Measurements from ENCODE around the gene EIF4EBP2.

Gene EIF4EBP2

GRCh38 chr10:70404036-70404786 lies at the start of gene EIF4EBP2:
Gene EIF4EBP2 (plus strand): TSS chr10:70404145. CDS start chr10:70404402, 257 bp downstream.
- DNase-seq: peak; percentile 97

GRCh38 chr10:70354556-70354955 lies 49.4 kb upstream of the EIF4EBP2 start:
- no peak for DNase-seq

GRCh38 chr10:70355051-70356021 lies 48.6 kb upstream of the EIF4EBP2 start:
- no peak for DNase-seq

- DNase-seq: no peak
Measured at GRCh38 chr10:70357565-70357964, 46.4 kb upstream of the EIF4EBP2 start.

- DNase-seq: no peak
Measured at GRCh38 chr10:70358446-70358845, 45.5 kb upstream of the EIF4EBP2 start.

GRCh38 chr10:70359017-70359550 lies 44.9 kb upstream of the EIF4EBP2 start:
- no peak for DNase-seq

GRCh38 chr10:70360215-70360614 lies 43.7 kb upstream of the EIF4EBP2 start:
- no peak for DNase-seq

- no peak for DNase-seq
Measured at GRCh38 chr10:70362328-70362727, 41.6 kb upstream of the EIF4EBP2 start.

- no peak for DNase-seq
Measured at GRCh38 chr10:70363292-70363691, 40.7 kb upstream of the EIF4EBP2 start.

- DNase-seq: peak; percentile 84 to 85
Measured at GRCh38 chr10:70363971-70364771, 39.8 kb upstream of the EIF4EBP2 start.

GRCh38 chr10:70364772-70365091 lies 39.2 kb upstream of the EIF4EBP2 start:
- DNase-seq: no peak

- no peak for DNase-seq
Measured at GRCh38 chr10:70367195-70367796, 36.6 kb upstream of the EIF4EBP2 start.

GRCh38 chr10:70368774-70369482 lies 35.0 kb upstream of the EIF4EBP2 start:
- DNase-seq: no peak

- DNase-seq: no peak
Measured at GRCh38 chr10:70369498-70370018, 34.4 kb upstream of the EIF4EBP2 start.

- no peak for DNase-seq
Measured at GRCh38 chr10:70370766-70371165, 33.2 kb upstream of the EIF4EBP2 start.

GRCh38 chr10:70371846-70372245 lies 32.1 kb upstream of the EIF4EBP2 start:
- DNase-seq: no peak

GRCh38 chr10:70374775-70375614 lies 28.9 kb upstream of the EIF4EBP2 start:
- no peak for DNase-seq

GRCh38 chr10:70376436-70377378 lies 27.2 kb upstream of the EIF4EBP2 start:
- no peak for DNase-seq

- no peak for DNase-seq
Measured at GRCh38 chr10:70378122-70378521, 25.8 kb upstream of the EIF4EBP2 start.
